DLD1 (cell line): ENCODE results near the gene ANKFN1.
"Not testable (repeated sequence)": the region's sequence is repeated elsewhere in the genome, so short reads cannot be mapped to it uniquely, and the experiment has no call there.

Experiments used
- in situ Hi-C: cut with HindIII; loops from 2 replicates; pipeline ENCODE4 v1.10.0; 2017; ENCODE audit warnings: low sequenced_read_pairs

Gene ANKFN1

GRCh38 chr17:56319531-56319930 is 166.3 kb downstream of the ANKFN1 start:
- in situ Hi-C loops, result no loop called here

DNA sequence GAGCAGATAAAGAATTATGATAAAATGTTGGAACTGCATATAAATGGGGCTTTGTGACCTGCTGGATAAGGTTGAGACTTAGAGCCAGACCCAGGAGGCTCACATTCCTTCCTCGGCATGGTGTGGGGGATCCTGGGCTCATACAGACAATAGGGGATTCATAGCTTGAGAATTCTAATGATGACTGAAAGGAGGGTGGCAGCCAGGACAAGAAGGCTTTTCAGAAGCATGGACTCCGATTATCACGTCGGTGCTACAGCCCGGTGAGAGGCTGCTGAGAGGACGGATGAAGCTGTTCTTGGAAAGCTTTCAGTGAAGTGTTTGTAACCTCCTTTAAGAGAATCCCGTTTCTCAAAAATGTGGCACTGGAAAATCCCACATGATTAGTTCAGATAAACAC is 167.2 kb downstream of the ANKFN1 start:
- in situ Hi-C loops, result no loop called here

- in situ Hi-C loops, result no loop called here
These were observed 169.7 kb downstream of the ANKFN1 start for GRCh38 chr17:56322991-56323390.

- in situ Hi-C loops, result no loop called here
These were observed 171.4 kb downstream of the ANKFN1 start for GRCh38 chr17:56324676-56325075.

DNA sequence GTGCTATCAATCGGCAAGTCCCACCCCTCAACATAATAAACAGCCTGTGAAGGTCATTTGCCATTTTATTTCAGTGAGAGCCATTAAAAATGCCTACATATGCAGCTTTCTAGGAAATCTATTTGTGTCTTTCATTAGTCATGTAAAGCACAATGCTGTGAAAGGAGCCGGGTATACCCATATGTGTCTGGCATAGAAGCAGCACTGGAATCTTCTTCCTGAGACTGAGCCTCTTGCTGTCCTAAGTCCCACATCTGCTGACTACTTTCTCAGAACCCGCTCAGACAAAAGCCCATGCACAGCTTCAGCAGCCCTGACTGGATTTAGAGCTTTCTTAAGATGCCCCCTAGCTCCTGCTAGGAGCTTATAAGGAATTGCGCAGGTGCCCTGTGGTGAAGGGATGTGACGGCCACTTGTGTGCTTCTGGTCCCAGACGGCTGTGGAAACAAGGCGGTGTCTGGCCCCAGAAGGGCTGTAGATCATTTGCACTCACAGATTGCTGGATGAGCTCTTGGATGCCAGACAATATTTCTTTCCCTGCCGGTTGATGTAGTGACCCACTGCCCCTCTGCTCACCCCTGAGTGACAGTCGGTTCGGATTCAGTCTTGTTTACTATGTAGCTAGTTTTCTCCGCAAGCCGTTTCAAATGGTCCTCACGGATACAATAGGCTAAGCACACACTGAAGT is 172.2 kb downstream of the ANKFN1 start:
- in situ Hi-C loops, result no loop called here

DNA sequence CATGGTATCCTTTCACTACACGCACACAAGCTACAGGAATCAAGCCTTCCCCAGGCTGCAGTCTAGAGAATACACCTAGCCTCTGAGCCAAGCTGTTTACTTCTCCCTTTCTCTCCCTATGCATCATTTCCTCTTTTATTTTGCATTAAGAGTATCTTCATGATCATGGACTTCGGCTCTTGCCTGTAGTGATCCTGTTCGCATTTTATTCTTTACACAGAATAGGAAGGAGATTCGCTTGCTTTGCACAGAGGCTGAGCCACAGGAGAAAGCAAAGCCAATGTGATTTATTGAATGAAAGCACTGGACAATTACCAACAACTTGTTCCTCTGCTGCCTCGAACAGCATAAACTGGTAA is 172.7 kb downstream of the ANKFN1 start:
- in situ Hi-C loops, result no loop called here

GRCh38 chr17:56347639-56348038 is 194.4 kb downstream of the ANKFN1 start:
- in situ Hi-C loops, result no loop called here

DNA sequence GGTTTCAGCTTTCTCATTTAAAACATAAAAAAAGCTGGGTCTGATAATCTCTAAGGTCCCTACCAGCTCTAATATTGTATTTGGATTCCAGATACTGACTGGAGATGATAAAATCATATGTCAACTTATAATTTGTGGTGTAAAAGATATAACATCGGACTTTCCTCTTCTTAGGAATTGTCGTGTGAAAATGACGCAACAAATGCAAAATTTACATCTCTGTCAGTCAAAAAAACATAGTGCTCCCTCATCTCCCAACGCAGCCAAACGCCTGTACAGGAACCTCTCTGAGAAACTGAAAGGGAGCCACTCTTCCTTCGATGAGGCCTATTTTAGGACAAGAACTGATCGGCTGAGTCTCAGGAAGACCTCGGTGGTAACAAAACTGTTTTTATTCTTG is 197.3 kb downstream of the ANKFN1 start:
- in situ Hi-C loops, result no loop called here

GRCh38 chr17:56351675-56352074 is 198.4 kb downstream of the ANKFN1 start:
- in situ Hi-C loops, result no loop called here

DNA sequence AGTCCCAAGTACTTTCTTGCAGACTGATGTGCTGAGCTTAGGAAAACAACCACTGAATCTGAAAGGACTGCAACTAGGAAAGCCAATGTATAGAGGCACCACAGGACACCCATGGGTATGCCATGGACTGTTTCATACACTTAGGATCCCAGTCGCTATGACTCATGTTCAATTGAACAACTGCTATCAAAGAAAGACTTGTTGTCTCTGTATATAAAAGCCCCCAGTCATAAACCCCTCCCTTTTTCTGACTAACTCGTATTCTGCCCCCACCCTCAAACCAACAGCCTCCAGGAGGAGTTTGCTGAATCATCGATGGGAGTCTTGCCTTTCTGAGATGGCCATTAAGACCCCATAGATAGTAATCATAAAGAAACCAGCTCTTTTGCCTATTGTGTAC is 205.4 kb downstream of the ANKFN1 start:
- in situ Hi-C loops, result no loop called here

DNA sequence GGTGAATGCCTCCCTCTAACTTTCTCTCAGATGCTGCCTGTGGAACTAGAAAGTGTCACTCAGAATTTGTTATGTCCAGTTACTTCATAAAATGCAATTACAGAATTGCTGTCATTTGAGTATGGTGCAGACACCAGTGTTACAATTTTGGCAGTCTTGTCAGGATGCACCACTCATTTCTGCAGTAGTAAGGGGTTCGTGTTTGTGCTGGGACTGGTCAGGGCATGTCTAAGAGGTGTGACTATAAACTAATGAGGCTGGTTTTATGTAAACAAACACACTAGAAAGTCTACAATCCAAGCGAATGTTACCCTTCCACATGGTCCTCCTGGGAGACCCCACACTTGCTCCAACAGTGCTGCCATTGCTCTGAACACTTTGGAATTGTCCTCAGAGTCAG is 206.2 kb downstream of the ANKFN1 start:
- in situ Hi-C loops, result no loop called here

- in situ Hi-C loops, result no loop called here
These were observed 214.1 kb downstream of the ANKFN1 start for GRCh38 chr17:56367366-56367765.

DNA sequence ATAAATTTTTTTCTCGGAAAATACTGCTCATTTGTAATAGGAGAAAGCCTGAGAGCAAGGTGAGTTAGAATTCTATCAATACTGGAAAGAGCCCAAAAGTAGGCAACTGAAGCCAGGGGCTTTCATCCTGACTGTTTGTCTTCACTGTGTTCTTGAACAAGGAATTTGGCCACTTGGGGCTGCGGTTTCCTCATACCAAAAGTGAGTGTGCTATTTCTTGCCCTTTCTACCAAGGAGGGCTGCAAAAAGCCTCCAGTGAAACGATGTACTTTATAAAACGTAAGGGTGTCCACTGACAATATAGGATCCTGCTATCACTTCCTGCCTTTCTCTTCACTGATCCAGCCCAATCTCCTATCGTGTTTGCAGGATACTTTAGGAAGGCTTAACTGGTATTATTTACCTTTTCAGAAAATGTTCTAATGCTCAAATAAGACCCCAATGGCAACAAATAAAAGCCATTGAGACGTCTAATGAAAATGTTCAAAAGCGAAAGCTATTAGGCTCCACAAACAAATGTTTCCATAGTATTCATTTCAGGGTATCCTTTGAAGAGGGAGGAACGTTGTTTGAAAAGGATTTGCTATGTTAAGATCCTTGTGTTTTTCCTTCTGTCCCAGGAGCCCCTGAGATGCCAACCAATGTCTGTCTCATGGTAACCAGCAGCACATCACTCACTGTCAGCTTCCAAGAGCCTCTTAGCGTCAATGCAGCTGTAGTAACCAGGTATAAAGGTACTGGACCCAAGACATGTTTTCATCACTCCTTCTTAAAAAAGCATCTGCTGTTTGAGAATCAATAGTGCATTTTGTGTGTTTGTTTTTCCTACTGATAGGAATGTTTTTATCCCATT is 220.9 kb downstream of the ANKFN1 start:
- in situ Hi-C loops, result no loop called here

- in situ Hi-C loops, result no loop called here
These were observed 236.1 kb downstream of the ANKFN1 start for GRCh38 chr17:56389356-56389755.

- in situ Hi-C loops, result no loop called here
These were observed 239.0 kb downstream of the ANKFN1 start for GRCh38 chr17:56392321-56392720.

DNA sequence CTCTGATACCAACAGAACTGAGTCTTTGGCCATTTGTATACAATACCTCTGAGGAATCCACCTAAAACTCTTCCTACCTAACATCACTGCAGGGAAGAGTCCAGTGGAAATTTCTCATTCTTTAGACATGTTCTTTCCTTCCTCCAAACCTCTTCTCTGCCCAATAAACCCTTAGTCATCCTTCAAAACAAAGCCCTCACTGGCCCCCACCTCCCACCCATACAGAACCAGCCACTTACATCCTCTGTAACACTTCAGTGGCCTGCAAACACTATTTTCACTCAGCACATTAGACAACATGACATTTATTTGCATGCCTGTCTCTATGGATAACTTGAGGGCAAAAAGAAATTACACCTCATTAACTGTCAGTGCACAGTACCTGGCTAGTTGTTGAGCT is 239.9 kb downstream of the ANKFN1 start:
- in situ Hi-C loops, result no loop called here

DNA sequence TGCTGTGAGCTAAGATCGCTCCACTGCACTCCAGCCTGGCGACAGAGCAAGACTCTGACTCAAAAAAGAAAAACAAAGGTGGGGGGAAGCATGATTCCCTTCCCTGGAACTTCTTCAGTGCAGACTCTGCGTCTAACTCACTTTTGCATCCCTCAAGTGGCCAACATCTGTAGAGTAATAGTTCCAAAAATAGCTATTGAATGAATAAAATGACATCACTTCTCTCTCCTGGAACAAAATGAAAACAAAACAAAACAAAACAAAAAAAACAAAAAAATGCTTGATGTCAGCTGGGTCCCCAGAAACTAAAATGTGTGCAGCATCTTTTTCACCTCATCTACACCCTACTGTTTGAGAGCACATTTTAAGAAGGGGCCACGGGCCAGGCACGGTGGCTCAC is 242.5 kb downstream of the ANKFN1 start:
- in situ Hi-C loops, result no loop called here

DNA sequence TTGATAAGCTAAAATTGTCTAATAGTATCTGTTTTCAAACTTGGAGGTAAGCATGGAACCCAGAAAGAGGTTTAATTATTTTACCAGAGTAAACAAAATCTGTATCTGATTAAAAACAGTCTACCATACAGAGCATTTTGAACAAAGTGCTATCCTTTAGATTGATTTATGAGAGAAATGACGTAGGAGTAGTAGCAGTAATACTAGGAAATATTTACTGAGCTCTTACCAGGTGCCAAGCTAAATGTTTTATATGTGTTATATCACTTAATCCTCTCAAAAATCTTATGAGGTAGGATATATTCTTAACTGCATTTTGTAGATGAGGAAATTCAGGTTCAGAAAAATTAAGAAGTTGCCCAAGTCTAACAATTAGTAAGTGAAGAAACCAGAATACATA is 253.8 kb downstream of the ANKFN1 start:
- in situ Hi-C loops, result no loop called here

GRCh38 chr17:56412356-56412755 is 259.1 kb downstream of the ANKFN1 start:
- in situ Hi-C loops, result not testable (repeated sequence)

- in situ Hi-C loops, result no loop called here
These were observed 263.5 kb downstream of the ANKFN1 start for GRCh38 chr17:56416682-56417351.

- in situ Hi-C loops, result no loop called here
These were observed 270.7 kb downstream of the ANKFN1 start for GRCh38 chr17:56424005-56424404.

- in situ Hi-C loops, result no loop called here
These were observed 271.3 kb downstream of the ANKFN1 start for GRCh38 chr17:56424543-56425044.
